ENCODE measurements around the gene CNGB1.

- TF ChIP-seq CTCF (conservative IDR thresholded peaks at IDR 0.05; ENCODE audit: low read depth, low read length) (no peak), EZH2 (IDR thresholded peaks at IDR 0.05; ENCODE audit: low read length, unreplicated experiment) (no peak), EZH2phosphoT487 (IDR thresholded peaks at IDR 0.05; ENCODE audit: borderline replicate concordance, low read length) (no peak)
Observed at GRCh38 chr16:58002416-58002800, 31.5 kb upstream of the CNGB1 start.

Measured in PC-3 (cell line).